ENCODE data around the gene LEKR1.

DNA sequence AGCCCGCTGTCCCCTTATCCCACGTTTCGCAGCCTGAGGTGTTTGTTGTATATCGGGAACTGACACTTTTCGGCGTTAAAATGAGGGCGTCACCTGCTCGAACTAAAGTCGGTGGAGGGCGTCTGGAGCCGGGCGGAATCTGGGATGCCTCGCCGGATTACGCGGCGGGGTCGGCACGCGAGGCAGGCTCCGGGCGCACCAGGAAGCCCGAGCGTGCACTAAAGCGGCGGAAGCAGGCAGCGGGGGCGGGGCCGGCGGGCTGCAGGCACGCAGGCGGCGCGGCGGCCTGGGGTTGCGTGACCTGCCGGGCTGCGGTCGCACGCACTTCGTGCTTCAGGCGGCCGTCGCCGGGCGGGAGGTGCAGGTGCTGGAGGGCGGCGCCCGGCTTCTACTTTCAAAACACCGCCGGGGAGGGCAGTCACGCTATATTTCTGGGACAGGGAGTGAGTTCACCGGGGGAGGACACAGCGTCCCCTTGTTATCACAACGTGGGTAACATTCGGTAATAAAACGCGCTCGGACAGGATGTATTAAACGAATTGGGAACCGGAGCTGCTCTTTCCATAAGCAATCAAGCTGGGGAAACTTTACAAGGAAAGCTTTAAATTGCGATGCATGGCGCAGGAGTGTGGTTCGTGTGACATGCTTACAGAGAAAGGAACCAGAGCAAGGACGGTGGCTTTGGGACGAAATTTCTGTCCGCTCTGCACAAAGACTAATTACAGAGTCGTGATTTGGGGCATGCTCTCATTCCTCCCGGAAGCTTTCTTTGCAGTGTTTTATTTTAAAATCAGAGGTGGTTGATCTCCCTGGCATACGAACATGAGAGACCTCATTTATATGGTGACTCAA lies 9.1 kb upstream of the LEKR1 start:
- TF ChIP-seq, protein P1, sequence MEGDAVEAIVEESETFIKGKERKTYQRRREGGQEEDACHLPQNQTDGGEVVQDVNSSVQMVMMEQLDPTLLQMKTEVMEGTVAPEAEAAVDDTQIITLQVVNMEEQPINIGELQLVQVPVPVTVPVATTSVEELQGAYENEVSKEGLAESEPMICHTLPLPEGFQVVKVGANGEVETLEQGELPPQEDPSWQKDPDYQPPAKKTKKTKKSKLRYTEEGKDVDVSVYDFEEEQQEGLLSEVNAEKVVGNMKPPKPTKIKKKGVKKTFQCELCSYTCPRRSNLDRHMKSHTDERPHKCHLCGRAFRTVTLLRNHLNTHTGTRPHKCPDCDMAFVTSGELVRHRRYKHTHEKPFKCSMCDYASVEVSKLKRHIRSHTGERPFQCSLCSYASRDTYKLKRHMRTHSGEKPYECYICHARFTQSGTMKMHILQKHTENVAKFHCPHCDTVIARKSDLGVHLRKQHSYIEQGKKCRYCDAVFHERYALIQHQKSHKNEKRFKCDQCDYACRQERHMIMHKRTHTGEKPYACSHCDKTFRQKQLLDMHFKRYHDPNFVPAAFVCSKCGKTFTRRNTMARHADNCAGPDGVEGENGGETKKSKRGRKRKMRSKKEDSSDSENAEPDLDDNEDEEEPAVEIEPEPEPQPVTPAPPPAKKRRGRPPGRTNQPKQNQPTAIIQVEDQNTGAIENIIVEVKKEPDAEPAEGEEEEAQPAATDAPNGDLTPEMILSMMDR (conservative IDR thresholded peaks at IDR 0.05; ENCODE audit: low read depth, low read length): no peak; the same call in 1 of the 2 replicates
- no peak for TF ChIP-seq EZH2 (IDR thresholded peaks at IDR 0.05; ENCODE audit: borderline replicate concordance, low read depth, low read length, poor library complexity, severe bottlenecking)

Data from A673 (cell line).